ENCODE results near the gene PROZ.
A peak's percentile ranks its signal among the peaks of the same experiment; 100 is the strongest.

Gene PROZ

GRCh38 chr13:113172419-113172926 is 14.0 kb downstream of the PROZ start:
- no peak for TF ChIP-seq CTCF (IDR thresholded peaks at IDR 0.05; ENCODE audit: insufficient read depth, low read depth, low read length, missing control alignments)
- no peak for DNase-seq (ENCODE audit: low read depth)
- no peak overlapping the region for H3K4me3 ChIP-seq (ENCODE audit: low read depth, low read length)

GRCh38 chr13:113176280-113176679 is 17.8 kb downstream of the PROZ start:
- TF ChIP-seq CTCF (IDR thresholded peaks at IDR 0.05; ENCODE audit: insufficient read depth, low read depth, low read length, missing control alignments) = no peak
- H3K4me3 ChIP-seq (ENCODE audit: low read depth, low read length) = no peak overlapping the region
- DNase-seq (ENCODE audit: low read depth) = peak; percentile 50

GRCh38 chr13:113176822-113177221 is 18.4 kb downstream of the PROZ start:
- no peak for DNase-seq (ENCODE audit: low read depth)
- no peak overlapping the region for H3K4me3 ChIP-seq (ENCODE audit: low read depth, low read length)
- TF ChIP-seq CTCF (IDR thresholded peaks at IDR 0.05; ENCODE audit: insufficient read depth, low read depth, low read length, missing control alignments) = no peak

- no peak for TF ChIP-seq CTCF (IDR thresholded peaks at IDR 0.05; ENCODE audit: insufficient read depth, low read depth, low read length, missing control alignments)
- no peak overlapping the region for H3K4me3 ChIP-seq (ENCODE audit: low read depth, low read length)
- no peak for DNase-seq (ENCODE audit: low read depth)
Observed at GRCh38 chr13:113178070-113178895, 19.8 kb downstream of the PROZ start.

- no peak overlapping the region for H3K4me3 ChIP-seq (ENCODE audit: low read depth, low read length)
- no peak for DNase-seq (ENCODE audit: low read depth)
- no peak for TF ChIP-seq CTCF (IDR thresholded peaks at IDR 0.05; ENCODE audit: insufficient read depth, low read depth, low read length, missing control alignments)
Observed at GRCh38 chr13:113178896-113179167, 20.4 kb downstream of the PROZ start.

GRCh38 chr13:113179374-113180230 is 21.2 kb downstream of the PROZ start:
- no peak overlapping the region for H3K4me3 ChIP-seq (ENCODE audit: low read depth, low read length)
- no peak for DNase-seq (ENCODE audit: low read depth)
- no peak for TF ChIP-seq CTCF (IDR thresholded peaks at IDR 0.05; ENCODE audit: insufficient read depth, low read depth, low read length, missing control alignments)
